ENCODE results near the gene PKD1L1. TPM values are rescaled to one million over a fixed set of nuclear protein-coding genes. Genes with fewer than 3 reads are reported as not detected.

PKD1L1 gene
- total RNA-seq, 2 donors from 2014 or later: 0.77 to 0.83 TPM

DNA sequence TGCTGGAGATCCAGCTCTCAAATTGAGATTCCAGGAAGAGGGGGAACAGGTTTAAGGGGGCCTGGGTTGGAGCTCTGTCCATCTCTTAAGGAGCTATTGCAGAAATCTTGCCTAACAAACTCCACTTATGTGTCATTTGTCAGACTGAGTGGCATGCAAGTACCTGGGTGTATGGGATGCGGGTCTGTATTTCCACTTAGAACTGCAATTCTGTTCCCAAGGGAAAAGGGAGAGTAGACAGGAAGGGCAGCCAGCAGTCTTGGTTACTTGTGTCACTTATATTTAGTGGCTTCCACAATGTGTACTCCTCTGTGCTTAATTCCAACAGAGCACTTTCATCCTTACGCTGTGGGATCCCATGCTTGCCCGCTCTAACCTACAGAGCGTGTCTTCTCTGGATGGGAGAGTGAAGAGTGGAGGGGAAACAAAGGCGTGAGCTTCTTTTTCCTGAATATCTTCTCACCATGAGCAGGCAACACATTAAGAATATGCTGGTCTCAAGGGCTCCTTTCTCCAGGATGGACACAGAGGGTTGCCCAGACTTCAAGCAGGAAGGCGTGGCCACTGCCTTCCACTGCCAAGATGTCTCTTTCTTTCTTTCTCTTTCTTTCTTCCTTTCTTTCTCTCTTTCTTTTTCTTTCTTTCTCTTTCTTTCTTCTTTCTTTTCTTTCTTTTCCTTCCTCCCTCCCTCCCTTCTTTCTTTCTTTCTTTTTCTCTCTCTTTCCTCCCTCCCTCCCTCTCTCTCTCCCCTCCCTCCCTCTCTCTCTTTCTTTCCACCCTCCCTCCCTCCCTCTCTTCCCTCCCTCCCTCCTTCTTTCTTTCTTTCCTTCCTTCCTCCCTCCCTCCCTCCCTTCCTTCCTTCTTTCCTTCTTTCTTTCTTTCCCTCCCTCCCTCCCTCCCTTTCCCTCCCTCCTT lies 212.6 kb downstream of the PKD1L1 start:
- Mint-ChIP-seq H3K4me1 (no peaks in the 10 kb centered on the region), H3K27me3 (peaks cover 13% of the 10 kb centered on the region), H3K36me3 (ENCODE audit: low read depth) (peaks cover 2% of the 10 kb centered on the region), H3K4me3 (no peak overlapping the region), H3K27ac (no peak overlapping the region)
- DNase-seq: no peak
- no peaks in the 10 kb centered on the region for H3K9me3 ChIP-seq (ENCODE audit: control insufficient read depth, low read length, poor library complexity, severe bottlenecking)
- no peak for ATAC-seq

DNA sequence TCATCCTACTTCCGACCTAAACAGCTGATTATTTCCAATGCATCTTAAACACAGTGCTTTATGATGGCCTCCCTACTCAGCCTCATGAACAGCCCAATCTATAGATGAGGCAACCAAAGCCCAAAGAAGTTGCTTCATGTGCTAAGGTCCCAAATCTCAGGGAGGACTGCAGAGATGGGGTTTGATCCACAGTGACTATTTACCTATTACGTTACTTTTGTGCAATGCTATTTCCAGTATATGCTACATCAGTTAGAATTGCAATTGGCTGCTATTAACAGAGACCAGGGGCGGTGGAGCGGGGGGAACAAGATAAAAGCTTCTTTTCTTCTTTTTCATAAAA lies 213.3 kb downstream of the PKD1L1 start:
- Mint-ChIP-seq H3K36me3 (ENCODE audit: low read depth) (peaks cover 2% of the 10 kb centered on the region), H3K4me1 (no peaks in the 10 kb centered on the region), H3K4me3 (no peak overlapping the region), H3K27ac (no peak overlapping the region), H3K27me3 (peaks cover 17% of the 10 kb centered on the region)
- no peak for DNase-seq
- no peak for ATAC-seq
- no peaks in the 10 kb centered on the region for H3K9me3 ChIP-seq (ENCODE audit: control insufficient read depth, low read length, poor library complexity, severe bottlenecking)

DNA sequence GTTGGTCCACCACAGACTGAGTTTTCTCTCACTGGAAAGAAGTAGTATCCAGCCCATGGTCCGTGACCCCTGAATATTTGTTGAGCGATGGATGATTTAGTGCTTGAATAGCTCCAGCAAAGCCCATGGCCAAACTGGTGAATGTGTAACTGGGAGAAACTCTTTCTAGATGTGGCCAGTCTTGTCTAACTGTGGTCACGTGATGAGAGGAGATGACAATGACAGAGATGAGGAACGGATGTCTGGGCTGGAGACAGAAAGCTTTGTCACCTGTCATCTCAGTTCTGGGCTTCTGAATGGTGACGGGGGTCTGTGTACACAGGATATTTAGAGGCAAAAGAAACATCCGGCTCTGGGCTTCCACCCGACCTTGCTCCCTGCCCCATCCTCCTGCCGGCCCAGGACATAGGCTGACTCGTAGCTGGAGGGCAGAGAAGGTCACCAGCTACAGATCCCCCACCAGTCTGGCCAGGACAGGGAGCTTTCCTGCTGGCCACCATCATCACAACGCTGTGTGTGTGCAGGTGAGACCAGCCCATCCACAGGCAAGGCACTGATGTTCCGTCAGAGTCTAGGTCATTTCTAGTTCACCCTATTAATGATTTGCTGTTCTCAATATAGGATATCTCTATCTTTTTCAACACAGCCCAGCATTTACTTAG lies 213.8 kb downstream of the PKD1L1 start:
- H3K4me3 Mint-ChIP-seq: no peak overlapping the region
- DNase-seq: no peak

DNA sequence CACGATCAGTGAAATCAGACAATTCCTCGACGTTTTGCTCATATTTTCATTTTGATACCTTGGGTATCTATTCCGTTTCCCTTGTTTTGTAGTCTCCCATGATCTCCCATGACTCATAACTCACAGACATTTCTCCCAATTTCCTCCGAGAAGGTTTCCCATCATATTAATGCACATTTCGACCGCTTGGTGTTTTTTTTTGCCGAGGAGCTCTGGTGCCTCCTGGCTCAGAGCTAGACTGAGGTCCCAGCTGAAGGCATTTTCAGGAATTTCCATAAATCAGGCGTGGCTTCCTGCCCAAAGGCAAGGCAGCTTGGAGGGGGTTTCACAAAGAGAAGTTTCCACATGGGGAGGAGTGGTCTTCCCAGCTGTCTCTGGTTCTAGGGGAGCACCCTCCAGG lies 218.1 kb downstream of the PKD1L1 start:
- ATAC-seq (no peak), DNase-seq (no peak)
- no peak overlapping the region for H3K27ac Mint-ChIP-seq
- peaks cover 8% of the 10 kb centered on the region for H3K27me3 Mint-ChIP-seq
- no peak overlapping the region for H3K4me3 Mint-ChIP-seq
- H3K4me1 Mint-ChIP-seq: no peaks in the 10 kb centered on the region
- no peaks in the 10 kb centered on the region for H3K9me3 ChIP-seq (ENCODE audit: control insufficient read depth, low read length, poor library complexity, severe bottlenecking)
- no peaks in the 10 kb centered on the region for H3K36me3 Mint-ChIP-seq (ENCODE audit: low read depth)

More for the DNA sequence above, 213.8 kb downstream of the PKD1L1 start:
- peaks cover 17% of the 10 kb centered on the region for H3K27me3 Mint-ChIP-seq
- H3K27ac Mint-ChIP-seq: no peak overlapping the region
- no peaks in the 10 kb centered on the region for H3K9me3 ChIP-seq (ENCODE audit: control insufficient read depth, low read length, poor library complexity, severe bottlenecking)
- H3K4me1 Mint-ChIP-seq: no peaks in the 10 kb centered on the region
- peaks cover 2% of the 10 kb centered on the region for H3K36me3 Mint-ChIP-seq (ENCODE audit: low read depth)
- no peak for ATAC-seq

DNA sequence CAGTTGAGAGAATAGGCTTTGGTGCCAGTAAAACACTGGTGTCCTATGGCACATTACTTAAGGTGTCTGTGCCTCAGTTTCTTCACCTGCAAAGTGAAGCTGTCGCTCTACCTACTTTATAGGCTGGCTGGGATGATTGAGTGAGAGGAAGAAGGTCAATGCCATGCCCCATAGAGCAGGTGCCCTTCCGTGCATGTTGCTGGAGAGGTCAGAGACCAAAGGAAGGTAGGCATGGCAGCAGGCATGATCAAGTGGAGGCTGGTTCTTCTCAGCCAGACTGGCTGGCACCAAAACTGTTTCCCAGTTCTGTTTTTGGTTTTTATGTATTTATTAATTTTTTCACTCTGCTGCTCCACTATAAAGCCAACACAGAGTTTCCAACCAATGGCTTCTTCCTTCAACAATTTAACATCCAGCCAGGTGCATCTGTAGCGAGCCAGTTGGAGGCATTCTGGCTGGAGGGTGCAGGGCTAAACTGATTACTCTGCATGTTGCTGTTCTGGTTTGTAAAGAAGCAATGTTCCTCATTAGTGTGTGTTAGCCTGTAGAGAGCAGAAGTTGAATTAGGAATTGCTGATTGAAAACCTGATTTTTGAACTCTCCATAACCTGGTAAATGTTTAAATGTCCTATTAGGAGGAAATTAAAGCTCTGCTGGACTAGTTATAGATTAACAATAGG lies 222.1 kb downstream of the PKD1L1 start:
- no peaks in the 10 kb centered on the region for H3K9me3 ChIP-seq (ENCODE audit: control insufficient read depth, low read length, poor library complexity, severe bottlenecking)
- Mint-ChIP-seq H3K27ac (no peak overlapping the region), H3K36me3 (ENCODE audit: low read depth) (no peaks in the 10 kb centered on the region), H3K4me1 (no peaks in the 10 kb centered on the region), H3K4me3 (no peak overlapping the region), H3K27me3 (peaks cover 4% of the 10 kb centered on the region)
- DNase-seq: no peak
- ATAC-seq: no peak

DNA sequence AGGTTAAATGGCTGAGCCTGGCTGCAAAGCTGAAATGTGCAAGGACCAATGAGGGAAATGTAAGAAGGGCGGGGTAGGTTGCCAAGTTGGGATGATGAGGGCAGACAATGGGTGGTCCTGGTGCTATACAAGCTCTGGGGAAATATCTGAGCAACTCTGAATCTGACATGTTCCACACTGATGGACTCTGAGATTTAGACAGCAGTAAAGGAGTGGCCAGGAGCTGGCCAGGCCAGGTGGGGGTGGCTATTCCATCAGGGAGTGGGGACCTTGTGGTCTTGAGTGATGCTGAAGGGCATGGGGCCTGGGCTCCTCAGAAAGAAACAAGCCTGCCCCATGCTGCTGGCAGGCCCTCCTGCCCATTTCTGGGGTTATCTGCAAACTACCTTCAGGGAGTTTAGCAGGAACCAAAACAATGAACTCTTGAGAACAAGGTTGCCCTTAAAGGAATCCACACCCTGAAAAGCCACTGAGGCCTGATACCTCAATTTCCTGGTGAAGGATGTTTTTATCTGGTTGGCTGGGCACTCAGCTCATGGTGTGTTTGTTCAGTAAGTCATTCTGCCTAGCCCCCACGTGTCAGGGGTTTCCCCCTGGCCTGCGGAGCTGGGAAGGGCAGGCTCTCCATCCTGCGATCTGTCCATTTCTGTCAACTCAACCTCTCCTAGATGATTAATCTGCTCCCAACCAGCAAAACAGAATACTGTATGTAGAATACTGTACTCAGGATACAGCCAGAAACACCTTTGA lies 223.1 kb downstream of the PKD1L1 start:
- H3K9me3 ChIP-seq (ENCODE audit: control insufficient read depth, low read length, poor library complexity, severe bottlenecking): no peaks in the 10 kb centered on the region
- no peak overlapping the region for H3K27ac Mint-ChIP-seq
- peak; percentile 72 for ATAC-seq
- no peak for DNase-seq
- H3K36me3 Mint-ChIP-seq (ENCODE audit: low read depth): no peaks in the 10 kb centered on the region
- no peak overlapping the region for H3K4me3 Mint-ChIP-seq
- H3K27me3 Mint-ChIP-seq: peaks cover 2% of the 10 kb centered on the region
- H3K4me1 Mint-ChIP-seq: no peaks in the 10 kb centered on the region

Other genes with a start within 250 kb of the PKD1L1 start
- gene HUS1, start 31.1 kb upstream of the PKD1L1 start, total RNA-seq: 10 to 100 TPM; 57.7 to 65.1 TPM
- gene SUN3, start 80.6 kb upstream of the PKD1L1 start, total RNA-seq: not detected
- under 1 TPM; 0.29 to 0.30 TPM for gene C7orf57, start 87.1 kb upstream of the PKD1L1 start, total RNA-seq
- gene UPP1, start 140.8 kb upstream of the PKD1L1 start, total RNA-seq: 10 to 100 TPM; 72.1 to 84.6 TPM
- not detected for gene ABCA13, start 223.0 kb upstream of the PKD1L1 start, total RNA-seq

Data from T-helper 17 cell (primary cell).